BE2C (cell line): ENCODE results near the gene HCN2.
"Not testable (repeated sequence)": the region's sequence is repeated elsewhere in the genome, so short reads cannot be mapped to it uniquely, and the experiment has no call there.

Experiments used
- DNase-seq: peaks from one replicate; pipeline ENCODE4 v3.0.0-alpha.2; 2020
- H3K27me3 ChIP-seq: fragments of 250-450 bp; sonication (Bioruptor Pico); 2 replicates; pipeline ENCODE4 v1.5.1; 2020; ENCODE audit warnings: mild to moderate bottlenecking
- H3K36me3 ChIP-seq: fragments of 250-450 bp; sonication (Bioruptor Pico); 2 replicates; pipeline ENCODE4 v1.5.1; 2020; ENCODE audit warnings: mild to moderate bottlenecking
- H3K4me1 ChIP-seq: fragments of 250-450 bp; sonication (Bioruptor Pico); 2 replicates; pipeline ENCODE4 v1.5.1; 2020
- H3K4me3 ChIP-seq: 2 replicates; pipeline ENCODE4 v1.5.1; 2011; ENCODE audit warnings: low read depth, low read length
- H3K9me3 ChIP-seq: fragments of 250-450 bp; sonication (Bioruptor Pico); 2 replicates; pipeline ENCODE4 v1.5.1; 2020
- CTCF ChIP-seq: IDR thresholded peaks from 2 replicates; pipeline ENCODE4 v1.5.1; 2012; ENCODE audit warnings: mild to moderate bottlenecking, low read depth, low read length

HCN2 gene

DNA sequence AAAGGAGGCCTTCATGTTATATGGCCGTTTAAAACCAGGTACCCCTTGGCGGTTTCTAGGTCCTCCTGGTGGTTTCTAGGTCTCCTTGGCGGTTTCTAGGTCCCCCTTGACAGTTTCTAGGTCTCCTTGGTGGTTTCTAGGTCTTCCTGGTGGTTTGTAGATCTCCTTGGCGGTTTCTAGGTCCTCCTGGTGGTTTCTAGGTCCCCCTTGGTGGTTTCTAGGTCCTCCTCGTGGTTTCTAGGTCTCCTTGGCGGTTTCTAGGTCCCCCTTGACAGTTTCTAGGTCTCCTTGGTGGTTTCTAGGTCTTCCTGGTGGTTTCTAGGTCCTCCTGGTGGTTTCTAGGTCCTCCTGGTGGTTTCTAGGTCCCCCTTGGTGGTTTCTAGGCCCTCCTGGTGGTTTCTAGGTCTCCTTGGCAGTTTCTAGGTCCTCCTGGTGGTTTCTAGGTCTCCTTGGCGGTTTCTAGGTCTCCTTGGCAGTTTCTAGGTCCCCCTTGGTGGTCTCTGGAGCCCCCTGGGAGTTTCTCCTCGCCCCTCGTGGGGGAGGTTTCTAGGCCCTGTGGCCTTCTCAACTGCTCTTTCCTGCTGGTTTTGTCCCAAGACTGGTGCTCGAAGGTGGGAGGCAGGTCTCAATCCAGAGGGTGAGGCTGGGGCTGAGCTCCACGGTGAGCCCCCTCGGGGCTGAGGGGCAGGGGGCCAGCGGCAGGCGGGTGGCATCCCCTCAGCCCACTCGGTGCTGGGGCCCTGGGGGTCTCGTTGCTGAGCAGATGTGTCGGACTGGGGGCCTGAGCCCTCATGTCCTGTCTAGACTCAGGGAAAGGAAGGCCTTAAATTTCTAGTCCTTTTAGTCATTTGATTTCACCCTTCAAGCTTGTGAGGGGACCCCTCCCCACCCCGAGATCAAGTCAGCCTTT, 8.0 kb downstream of the HCN2 start:
- no peak for DNase-seq
- Histone ChIP-seq H3K4me3 (no peak overlapping the region), H3K4me1 (no peaks in the 10 kb centered on the region), H3K27me3 (no peaks in the 10 kb centered on the region), H3K9me3 (0 out of 2 replicates have a peak, but pooled peaks cover 2% of the 10 kb centered on the region), H3K36me3 (no peaks in the 10 kb centered on the region; the same call in 1 of the 2 replicates)
- TF ChIP-seq CTCF = no peak

GRCh38 chr19:601310-601709, 11.6 kb downstream of the HCN2 start:
- Histone ChIP-seq H3K36me3 (no peaks in the 10 kb centered on the region; the same call in 1 of the 2 replicates), H3K27me3 (no peaks in the 10 kb centered on the region), H3K4me3 (no peak overlapping the region), H3K9me3 (peaks cover 6% of the 10 kb centered on the region), H3K4me1 (no peaks in the 10 kb centered on the region)
- TF ChIP-seq CTCF = no peak
- no peak for DNase-seq

GRCh38 chr19:601790-602189, 12.1 kb downstream of the HCN2 start:
- Histone ChIP-seq H3K36me3 (no peaks in the 10 kb centered on the region; the same call in 1 of the 2 replicates), H3K4me1 (no peaks in the 10 kb centered on the region), H3K27me3 (no peaks in the 10 kb centered on the region), H3K4me3 (no peak overlapping the region), H3K9me3 (peaks cover 6% of the 10 kb centered on the region)
- TF ChIP-seq CTCF = no peak
- no peak for DNase-seq

GRCh38 chr19:602391-603301, 13.0 kb downstream of the HCN2 start:
- Histone ChIP-seq H3K4me3 (no peak overlapping the region), H3K27me3 (no peaks in the 10 kb centered on the region), H3K36me3 (no peaks in the 10 kb centered on the region; the same call in 1 of the 2 replicates), H3K4me1 (no peaks in the 10 kb centered on the region), H3K9me3 (peaks cover 6% of the 10 kb centered on the region)
- DNase-seq = no peak
- TF ChIP-seq CTCF = no peak

DNA sequence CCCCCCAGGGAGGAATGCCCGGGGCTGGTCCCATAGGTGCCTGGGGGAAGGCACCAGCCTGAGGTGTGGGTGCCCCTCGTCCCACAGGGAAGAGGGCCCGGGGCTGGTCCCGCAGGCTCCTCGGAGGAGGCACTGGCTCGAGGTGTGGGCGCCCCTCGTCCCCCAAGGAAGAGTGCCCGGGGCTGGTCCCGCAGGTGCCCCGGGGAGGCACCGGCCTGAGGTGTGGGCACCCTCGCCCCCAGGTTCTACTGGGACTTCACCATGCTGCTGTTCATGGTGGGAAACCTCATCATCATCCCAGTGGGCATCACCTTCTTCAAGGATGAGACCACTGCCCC, 13.6 kb downstream of the HCN2 start:
- H3K9me3 ChIP-seq, H3K27me3 ChIP-seq, DNase-seq, H3K36me3 ChIP-seq, H3K4me3 ChIP-seq, H3K4me1 ChIP-seq: not testable (repeated sequence)

DNA sequence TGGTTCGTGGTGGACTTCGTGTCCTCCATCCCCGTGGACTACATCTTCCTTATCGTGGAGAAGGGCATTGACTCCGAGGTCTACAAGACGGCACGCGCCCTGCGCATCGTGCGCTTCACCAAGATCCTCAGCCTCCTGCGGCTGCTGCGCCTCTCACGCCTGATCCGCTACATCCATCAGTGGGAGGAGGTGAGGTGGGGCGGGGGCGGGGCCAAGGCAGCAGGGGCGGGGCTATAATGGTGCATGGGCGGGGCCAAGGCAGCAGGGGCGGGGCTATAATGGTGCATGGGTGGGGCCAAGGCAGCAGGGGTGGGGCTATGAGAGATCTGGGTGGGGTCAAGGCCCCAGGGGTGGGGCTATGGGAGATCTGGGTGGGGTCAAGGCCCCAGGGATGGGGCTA, 14.1 kb downstream of the HCN2 start:
- not testable (repeated sequence) for DNase-seq, H3K9me3 ChIP-seq, H3K4me3 ChIP-seq

More for the DNA sequence above, 14.1 kb downstream of the HCN2 start:
- not testable (repeated sequence) for H3K36me3 ChIP-seq, H3K4me1 ChIP-seq, H3K27me3 ChIP-seq
